ENCODE results near the gene TRIM63.
A peak's percentile ranks its signal among the peaks of the same experiment; 100 is the strongest.

DNA sequence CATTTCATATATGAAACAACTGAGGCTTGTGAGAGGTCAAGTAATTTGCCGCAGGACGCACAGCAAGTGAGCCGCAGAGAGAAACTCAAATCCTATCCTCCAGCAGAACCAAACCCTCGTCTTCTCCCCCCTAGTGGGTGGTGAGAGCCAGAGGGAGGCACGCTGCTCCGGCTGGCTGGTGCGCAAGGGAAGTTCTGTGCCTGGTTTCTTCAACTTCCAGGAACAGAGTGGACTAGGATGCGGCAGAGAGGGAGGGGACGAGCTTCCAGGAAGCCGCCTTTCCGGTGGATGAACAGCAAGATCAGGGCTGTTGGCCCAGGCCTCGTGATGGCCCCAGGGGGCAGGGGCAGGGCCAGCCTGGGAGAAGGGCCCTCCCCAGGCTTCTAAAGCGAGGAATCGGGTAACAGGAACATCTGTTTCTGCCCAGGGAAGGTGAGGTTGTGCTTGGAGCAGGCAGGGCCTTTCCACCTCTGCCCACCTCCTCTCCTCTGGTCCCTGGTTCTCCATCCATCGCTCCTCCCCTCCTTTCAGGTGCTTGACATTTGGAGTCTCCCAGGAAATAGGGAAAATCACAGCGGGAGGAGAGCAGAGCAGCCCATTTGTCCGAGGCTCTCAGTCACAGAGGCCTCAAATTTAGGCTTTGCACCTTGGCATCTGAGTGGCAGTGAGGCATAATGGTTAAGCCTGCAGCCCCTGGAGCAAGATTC lies 27.4 kb upstream of the TRIM63 start:
- TF ChIP-seq, protein P1, sequence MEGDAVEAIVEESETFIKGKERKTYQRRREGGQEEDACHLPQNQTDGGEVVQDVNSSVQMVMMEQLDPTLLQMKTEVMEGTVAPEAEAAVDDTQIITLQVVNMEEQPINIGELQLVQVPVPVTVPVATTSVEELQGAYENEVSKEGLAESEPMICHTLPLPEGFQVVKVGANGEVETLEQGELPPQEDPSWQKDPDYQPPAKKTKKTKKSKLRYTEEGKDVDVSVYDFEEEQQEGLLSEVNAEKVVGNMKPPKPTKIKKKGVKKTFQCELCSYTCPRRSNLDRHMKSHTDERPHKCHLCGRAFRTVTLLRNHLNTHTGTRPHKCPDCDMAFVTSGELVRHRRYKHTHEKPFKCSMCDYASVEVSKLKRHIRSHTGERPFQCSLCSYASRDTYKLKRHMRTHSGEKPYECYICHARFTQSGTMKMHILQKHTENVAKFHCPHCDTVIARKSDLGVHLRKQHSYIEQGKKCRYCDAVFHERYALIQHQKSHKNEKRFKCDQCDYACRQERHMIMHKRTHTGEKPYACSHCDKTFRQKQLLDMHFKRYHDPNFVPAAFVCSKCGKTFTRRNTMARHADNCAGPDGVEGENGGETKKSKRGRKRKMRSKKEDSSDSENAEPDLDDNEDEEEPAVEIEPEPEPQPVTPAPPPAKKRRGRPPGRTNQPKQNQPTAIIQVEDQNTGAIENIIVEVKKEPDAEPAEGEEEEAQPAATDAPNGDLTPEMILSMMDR (IDR thresholded peaks at IDR 0.05) = peak in 1 of 6 experiments; percentile 20
- no peak for TF ChIP-seq POLR2A (IDR thresholded peaks at IDR 0.05)
- TF ChIP-seq EP300 (IDR thresholded peaks at IDR 0.05) = peak; percentile 17 to 89 (median 78)

All from upper lobe of left lung (tissue), 4 donors.